GM18909 (cell line): ENCODE results near the gene RBBP8NL.

Experiments
- ATAC-seq: cut with Tn5 transposase; IDR thresholded peaks from one replicate; pipeline ENCODE4 v1.9.1; 2021; ENCODE audit warnings: mild to moderate bottlenecking; ENCODE audit not compliant: unreplicated experiment, poor library complexity

The RBBP8NL gene, protein sequence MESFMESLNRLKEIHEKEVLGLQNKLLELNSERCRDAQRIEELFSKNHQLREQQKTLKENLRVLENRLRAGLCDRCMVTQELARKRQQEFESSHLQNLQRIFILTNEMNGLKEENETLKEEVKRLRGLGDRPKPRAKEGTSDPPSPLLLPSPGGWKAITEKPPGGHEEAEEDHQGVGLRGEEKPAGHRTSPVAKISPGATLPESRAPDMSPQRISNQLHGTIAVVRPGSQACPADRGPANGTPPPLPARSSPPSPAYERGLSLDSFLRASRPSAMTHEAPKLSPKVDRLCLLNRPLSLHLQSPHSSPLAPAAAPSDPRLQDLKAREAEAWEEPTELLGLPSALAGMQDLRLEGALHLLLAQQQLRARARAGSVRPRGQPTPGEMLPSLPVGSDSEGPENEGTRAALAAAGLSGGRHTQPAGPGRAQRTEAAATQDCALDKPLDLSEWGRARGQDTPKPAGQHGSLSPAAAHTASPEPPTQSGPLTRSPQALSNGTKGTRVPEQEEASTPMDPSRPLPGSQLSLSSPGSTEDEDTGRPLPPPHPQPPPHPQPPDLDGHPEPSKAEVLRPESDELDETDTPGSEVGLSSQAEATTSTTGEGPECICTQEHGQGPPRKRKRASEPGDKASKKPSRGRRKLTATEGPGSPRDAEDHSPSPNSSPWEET

DNA sequence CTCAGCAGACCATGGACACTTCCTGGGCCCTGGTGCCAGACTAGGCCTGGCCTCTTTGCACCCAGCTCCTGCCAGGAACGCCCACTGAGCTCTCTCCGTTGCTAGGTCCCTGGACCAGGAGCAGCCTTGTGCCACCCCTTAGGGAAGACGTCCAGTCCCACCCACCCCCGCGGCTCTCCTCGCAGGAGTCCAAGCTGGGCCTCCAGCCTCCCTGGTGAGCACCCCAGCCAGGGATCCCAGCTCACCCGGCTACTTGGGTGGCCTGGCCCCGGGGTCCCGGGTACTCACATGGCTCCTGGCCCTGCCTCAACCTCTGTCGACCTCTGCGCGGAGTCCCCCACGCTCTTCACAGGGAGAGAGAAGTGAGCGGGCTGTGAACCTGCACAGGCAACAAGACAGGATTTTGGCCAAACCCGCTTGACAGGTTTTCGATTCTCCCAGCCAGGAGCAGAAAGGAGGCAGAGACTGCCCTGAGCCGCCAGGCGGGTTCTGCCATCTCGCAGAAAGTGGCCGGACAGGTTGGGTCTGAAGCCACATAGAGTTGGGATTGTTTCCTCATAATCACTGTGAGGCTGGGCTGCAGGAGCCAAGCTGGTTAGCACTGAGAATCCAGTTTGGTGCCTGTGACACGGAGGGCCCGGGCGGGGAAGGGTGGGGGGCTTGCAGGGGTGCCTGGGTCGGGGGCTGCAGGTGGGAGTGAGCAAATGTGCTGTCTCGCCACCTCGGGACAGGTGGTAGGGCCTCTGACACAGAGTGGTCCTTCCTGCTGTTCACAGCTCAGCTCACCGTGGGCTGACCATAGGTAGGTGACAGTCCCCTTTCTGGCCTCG, at the start of gene RBBP8NL:
Gene RBBP8NL (minus strand): TSS at position 368 of the 830 bp plus-strand sequence. CDS start 7,892 bp downstream, outside the sequence.
- ATAC-seq, result no peak

DNA sequence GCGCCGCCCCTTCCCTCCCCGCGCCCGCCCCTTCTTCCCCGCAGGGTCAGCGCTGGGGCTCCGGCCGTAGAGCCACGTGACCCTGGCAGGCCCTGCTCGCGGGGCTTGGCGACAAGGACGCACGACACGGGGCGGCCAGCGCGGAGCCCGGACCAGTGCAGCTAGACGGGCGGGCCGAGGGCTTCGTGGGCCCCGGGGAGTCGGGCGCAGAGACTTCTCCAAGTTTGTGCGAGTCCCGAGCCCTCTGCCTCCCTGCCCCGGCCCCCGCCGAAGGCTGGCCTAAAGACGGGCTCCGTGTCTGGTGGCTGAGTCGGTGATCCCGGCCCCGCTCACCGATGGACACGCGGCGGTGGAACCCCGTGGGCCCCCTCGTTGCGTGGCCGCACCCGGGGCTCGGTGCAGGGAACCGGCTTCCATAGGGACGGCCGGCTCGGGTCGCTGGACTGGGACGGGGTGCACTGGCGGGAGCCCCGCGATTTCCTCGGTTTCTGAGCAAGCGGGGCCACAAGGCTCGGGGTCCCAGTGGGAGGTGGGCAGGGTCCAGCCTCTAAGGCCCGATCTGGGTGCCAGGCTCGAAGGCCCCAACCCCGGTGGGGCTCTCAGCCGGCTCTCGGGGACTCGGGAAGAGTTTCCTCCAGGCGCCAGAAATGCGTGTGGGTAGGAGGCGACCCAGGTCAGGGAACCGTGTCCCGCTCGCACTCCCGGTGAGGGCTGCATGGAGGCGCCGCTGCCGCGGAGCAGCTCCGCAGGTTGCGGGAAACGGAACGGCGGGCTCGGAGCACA, 48.9 kb upstream of the RBBP8NL start:
- no peak for ATAC-seq

DNA sequence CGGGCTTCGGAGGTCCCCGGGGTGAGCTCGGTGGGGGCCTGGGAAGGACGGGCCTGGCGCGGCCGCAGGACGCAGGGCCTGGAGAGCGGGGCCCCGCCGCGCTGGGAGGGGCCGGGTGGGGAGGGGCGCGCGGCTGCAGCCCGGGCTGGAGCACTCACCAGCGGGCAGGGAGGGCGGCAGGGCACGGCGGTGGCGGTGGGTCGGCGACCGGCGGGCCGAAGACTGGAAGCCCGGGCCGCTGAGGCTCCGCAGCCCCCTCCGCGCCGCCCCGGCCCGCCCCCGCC, 48.4 kb upstream of the RBBP8NL start, which contains the start of gene GATA5:
Gene GATA5 (minus strand): TSS at position 224 of the 284 bp plus-strand sequence. CDS start 474 bp downstream, outside the sequence.
- ATAC-seq, result no peak

DNA sequence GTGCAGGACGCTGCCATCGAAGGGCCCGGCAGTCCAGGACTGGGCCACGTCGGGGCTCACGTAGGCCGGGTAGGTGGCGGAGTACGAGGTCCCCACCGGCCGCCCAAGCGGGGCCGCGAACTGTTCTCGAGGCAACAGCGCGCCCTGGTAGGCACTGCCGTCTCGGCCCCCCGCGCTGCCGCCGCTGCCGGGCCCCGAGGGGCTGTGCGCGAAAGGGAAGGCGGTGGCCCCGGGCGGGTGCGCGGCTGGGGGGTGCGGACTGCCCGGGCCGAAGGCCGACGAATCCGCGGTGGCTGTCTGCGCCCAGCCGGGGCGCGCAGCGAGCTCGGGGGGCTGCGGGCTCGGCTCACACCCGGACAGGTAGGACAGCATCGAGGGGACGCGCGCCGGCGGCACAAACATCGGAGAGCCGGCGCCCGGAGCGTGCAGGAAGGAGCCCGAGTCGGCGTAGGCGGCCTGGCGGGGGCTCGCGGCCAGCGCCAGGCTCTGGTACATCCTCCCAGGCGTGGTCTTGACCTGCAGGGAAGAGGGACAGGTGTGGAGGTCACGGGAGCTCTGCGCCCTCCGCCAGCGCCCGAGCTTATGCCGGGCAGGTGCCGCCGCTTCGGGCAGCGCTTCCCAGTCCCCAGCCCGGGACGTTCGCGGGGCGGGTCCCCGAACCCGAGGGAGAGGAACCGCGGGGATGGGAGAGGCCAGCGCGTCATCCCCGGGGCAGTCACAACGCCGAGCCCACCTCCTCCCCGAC, 47.9 kb upstream of the RBBP8NL start:
- no peak for ATAC-seq

DNA sequence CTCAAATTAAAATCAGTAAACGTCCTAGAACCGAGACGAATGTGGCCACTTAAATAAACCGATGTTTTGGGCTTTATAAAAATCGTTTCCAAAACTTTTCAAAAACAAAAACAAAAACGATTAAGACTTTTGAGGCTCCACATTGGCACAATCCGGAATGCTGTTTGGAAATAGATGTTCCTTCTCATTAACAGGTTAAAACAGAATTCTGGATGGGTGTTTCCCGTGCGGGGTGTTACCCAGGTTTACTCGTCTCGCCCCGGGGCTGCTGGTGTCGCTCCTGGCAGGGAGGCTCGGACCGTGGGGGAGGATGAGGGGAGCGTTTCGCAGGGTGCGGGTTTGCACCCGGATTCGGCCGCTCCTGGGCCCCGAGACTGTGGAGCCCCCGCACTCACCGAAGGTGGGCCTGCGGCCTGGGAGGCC, 47.3 kb upstream of the RBBP8NL start:
- ATAC-seq, result no peak

DNA sequence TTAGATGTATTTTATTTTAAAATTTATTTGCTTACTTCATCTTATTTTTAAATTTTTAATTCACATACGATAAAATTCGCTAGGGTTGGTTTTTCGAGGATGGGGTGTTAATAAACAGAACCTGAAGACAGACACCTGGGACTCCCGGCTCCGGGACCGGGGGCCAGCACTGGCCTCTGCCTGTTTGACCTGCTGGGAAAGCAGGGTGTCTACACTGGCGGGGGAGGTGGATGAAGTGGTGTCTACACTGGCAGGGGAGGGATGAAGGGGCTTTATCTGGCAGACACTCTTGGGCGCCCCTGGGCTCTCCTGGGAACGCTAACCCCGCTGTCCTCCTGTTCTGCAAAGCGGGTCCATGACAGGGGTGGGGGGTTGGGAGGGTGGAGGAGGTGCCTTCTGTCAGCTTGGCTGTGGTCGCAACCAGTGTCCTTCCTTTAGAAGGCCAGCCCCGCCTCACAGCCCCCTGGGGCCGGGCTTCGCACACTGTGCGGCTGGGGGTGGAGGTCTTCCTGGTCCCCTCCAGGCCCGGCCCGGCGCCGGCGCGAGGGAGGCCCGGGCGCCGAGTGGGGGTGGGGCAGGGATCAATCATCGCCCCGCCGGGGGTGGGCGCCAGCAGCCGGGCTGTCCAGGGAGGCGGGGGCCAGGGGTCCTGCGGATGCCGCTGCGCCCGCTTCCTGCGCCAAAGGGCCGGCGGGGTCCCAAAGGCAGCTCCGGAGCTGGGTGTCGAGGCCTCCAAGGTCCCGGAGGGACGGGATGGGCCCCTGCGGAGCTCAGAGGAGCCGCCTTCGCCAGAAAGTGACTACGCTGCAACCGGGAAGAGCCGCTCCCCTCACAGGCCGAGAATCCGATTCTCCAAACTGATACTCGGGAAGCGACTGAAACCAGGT, 46.6 kb upstream of the RBBP8NL start:
- no peak for ATAC-seq

DNA sequence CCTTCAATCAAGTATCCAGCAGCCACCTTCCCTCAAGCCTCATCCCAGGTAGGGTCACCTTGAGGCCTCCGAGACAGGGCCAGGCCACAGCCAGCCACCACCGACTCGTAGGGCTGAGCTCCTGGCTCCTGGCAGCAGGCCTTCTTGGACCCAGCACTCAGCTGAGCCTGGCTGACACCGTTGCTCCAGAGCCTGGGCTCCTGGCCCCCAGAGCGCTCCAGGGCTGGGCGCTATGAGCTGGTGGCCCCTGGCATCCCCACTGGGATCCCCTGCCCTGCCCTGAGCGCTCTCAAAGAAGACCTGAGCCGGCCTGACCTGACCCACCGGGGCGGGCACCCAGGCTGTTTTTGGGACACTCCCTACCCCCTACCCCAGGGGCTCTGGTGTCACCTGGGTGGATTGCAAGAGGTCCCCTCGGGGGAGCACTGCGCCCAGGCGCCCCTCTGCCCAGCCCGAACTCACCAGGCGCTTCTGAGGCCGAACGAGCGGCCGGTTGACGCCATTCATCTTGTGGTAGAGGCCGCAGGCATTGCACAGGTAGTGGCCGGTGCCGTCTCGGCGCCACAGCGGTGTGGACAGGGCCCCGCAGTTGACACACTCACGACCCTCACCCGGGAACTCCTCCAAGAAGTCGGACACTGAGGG, 45.7 kb upstream of the RBBP8NL start:
- no peak for ATAC-seq

DNA sequence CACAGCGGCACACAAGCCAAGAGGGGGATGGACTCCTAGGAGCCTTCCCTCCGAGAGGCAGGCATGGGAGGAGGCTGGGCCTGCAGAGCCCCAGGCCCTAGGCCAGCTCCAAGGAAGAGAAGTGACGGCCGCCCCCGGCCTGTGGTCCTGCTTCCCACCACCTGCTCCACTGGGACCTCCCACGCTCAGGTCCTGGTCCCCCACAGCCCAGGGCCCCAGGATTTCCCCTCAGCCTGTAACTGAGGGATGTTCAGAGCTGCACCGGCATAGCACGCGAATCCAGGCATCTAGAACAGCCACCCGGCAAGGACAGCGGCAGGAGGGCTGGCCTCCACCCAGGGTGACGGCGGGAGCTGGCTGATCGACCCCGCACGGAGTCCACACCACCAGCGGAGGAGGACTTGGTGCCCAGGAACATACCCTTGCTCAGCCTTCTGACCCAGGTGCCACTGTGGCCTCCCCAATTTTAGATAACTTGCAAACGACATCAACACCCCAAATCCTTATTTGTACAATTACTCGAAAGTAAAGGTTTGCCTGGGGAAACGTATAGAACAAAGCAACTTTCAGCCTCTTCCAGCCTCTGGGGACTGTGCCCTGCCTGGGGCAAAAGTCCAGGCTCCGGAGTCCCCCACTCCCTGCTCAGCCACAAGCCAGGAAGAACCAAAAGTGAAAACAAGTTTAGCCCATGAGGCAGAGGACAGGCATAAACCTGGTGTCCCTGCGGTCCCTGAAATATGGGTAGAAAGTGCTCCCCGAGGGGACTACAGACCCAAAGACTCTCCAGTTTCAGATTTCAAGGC, 45.0 kb upstream of the RBBP8NL start:
- ATAC-seq, result no peak

DNA sequence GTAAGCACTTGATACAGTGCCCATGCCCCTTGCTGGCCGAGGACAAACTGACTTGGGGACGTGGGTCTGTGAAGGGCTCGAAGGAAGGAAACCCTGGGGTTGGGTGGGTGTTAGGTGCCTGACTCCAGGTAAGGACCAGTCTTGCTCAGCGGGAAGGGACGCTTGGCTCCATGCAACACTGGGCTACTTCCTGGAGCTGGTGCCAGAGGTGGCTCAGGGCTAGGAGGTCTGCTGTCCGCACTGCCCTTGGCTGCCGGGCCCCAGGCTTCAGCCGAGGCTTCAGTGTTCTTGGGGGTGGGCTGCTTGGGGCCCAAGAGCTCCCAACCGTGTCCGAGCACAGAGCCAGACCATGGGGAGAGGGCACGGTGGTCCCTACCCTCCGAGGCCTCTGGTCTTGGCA, 43.1 kb upstream of the RBBP8NL start:
- ATAC-seq, result no peak

DNA sequence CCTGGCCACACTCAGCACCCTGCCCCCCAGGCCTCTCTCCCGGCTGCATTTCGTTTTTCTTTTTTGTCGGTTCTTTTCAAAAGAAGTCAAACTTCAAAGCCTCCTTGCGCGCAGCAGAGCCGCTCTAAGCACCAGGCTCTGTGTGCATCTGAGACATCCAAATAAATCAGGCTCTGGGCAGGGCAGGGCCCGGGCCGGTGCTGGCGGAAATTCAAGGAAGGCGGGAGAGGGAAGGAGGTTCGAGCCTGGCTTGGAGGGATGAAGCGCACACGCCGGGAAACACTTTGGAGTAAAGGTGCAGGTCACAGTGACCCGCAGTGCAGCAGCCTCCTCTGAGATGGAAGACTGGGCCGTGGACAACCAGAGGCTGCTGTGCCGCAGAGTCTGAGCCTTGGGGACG, 42.7 kb upstream of the RBBP8NL start:
- ATAC-seq, result no peak

DNA sequence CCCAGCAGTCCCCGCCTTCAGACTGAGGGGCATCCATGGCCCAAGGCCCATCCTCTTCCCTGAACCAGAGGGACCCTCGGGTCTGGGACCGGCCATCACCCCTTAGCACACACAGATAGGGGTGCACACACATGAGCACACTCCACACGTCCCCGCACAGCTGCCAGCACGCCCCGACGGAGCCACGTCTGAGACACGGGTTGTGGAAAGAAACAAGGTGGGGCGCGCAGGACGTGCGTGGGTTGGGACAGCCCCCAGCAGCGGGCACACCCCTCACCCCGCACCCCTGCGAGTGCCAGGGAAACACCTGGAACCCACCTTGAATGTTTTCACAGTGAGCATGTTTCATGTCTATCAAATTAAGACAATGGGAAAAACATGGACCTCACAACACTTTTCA, 42.0 kb upstream of the RBBP8NL start:
- ATAC-seq, result no peak

DNA sequence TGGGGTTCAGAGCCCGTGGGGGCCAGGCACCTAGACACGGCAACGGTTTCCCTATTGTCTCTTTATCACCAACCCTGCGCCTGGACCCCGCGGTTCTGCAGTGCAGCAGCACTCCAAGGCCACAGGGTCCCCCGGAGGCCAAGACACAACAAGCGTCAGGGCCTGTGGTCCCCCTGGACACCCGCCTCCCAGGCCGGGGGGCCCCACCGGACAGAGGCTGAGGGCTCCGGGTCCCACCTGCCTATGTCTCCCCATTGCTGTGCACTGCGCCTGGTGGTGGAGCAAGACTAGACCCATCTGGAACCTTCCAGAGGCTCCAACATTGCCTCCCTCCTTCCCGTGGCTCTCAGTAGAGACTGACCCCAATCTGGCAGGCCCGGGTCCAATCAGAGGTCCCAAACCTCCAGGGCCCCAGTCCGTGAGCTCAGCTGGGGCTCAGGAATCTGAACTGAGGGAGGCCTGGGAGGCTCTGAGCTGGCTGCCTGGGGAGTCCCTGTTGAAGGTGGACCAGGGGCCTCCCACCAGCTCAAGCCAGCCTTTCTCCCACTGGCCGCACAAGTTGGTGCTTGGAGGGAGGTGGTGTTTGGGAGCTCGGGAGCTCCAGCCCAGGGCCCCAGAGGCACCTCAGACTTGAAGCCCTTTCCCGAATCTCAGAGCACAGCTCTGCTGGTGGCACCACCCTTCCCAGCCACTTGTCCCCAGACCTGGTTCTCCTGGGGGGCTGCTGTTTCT, 39.6 kb upstream of the RBBP8NL start:
- no peak for ATAC-seq

DNA sequence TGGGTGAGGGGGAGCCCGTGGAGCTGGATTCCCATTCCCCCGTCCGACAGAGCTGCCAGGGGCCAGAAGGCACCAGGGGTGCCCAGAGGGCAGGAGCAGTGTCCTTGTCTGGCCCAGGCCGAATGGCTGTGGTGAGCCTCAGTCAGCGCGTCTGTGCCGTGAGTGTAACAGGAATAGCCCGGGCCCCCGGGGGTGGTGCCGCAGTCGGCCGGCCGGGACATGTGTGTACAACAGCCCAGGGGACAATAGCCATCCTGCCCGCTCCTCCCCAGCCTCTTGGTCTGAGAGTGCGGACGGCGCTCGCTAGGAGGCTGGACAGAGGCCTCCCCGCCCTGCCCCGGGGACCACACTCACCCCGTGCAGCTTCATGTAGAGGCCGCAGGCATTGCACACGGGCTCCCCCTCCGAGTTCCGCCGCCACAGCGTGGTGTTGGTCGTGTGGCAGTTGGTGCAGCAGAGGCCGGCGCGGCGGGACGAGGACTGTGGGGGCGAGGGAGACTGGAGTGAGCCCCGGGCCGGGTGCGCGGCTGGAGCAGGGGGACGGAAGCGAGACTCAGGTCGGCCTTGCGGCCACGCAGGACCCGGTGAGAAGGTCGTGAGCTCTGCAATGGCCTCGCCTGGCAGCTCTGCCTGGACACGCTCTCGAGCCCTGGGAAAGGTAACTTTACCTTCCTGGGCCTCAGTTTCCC, 38.9 kb upstream of the RBBP8NL start:
- no peak for ATAC-seq

DNA sequence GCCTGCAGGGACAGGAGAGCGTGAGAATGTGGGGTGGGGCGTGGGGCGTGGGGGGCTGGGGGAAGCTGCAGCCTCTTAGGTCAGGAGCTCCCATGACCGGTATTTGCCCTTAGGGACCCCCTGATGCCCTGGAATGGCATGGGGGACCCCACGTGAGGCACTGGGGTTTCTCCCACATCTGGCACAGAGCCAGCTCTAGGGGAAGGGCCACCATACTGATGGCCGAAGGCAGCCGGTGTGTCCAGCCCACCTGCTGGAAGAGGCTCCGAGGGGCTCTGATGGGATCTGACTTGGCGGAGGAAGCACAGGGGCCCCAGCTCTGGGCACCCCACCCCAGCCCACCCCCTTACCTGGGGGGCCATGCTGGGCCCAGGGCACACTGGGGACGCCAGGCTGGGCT, 37.7 kb upstream of the RBBP8NL start:
- no peak for ATAC-seq

DNA sequence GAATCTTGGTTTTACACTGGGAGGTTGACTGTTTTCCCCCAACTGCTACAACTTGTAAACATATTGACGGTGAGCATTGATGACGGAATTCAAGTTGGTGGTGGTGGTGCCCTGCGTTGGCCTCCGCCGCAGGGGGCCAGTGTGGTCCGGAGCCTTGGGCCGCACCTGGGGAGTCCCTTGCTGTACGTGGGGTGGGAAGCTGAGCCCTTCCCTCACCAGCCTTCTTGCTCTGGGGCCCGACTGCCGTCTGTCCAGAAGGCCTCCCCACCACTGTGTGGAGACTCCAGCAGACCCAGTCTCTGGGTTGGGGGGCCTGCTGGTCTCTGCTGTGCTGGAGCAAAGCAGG, 37.1 kb upstream of the RBBP8NL start:
- ATAC-seq, result no peak
